Measurements from ENCODE around the gene NCAM2.

GRCh38 chr21:21076491-21076890, 78.3 kb downstream of the NCAM2 start:
- TF ChIP-seq EP300 (IDR thresholded peaks at IDR 0.05; ENCODE audit: low read depth), result no peak
- TF ChIP-seq POLR2A (IDR thresholded peaks at IDR 0.05), result no peak
- TF ChIP-seq CTCF (IDR thresholded peaks at IDR 0.05), result no peak
- no peak for TF ChIP-seq POLR2AphosphoS5 (IDR thresholded peaks at IDR 0.05)
